ENCODE measurements around the gene PTPN1. TPM values are rescaled to one million over a fixed set of nuclear protein-coding genes. Genes with fewer than 3 reads are reported as not detected.

The PTPN1 gene
- total RNA-seq, 1 donor from 2014 or later = 38.1 TPM

- Histone ChIP-seq H2AFZ (replicated peaks) (no peak overlapping the region), H3K79me2 (ENCODE audit: low read depth) (no peaks in the 10 kb centered on the region), H3K4me2 (no peak overlapping the region), H3F3A (ENCODE audit: low read depth) (no peaks in the 10 kb centered on the region), H3K4me3 (no peak overlapping the region), H3K27me3 (no peaks in the 10 kb centered on the region), H3K9ac (no peak overlapping the region), H3K9me3 (ENCODE audit: low read depth) (no peaks in the 10 kb centered on the region), H3K36me3 (no peaks in the 10 kb centered on the region), H3K27ac (no peak overlapping the region), H4K20me1 (ENCODE audit: low read depth) (no peaks in the 10 kb centered on the region), H3K4me1 (no peaks in the 10 kb centered on the region)
- peaks cover 5% of the 10 kb centered on the region for H3K27me3 Mint-ChIP-seq (ENCODE audit: insufficient read depth, low read depth)
- H3K4me3 Mint-ChIP-seq = no peak overlapping the region
- no peaks in the 10 kb centered on the region for H3K4me1 Mint-ChIP-seq
- H3K9me3 Mint-ChIP-seq = no peaks in the 10 kb centered on the region
- no peak for TF ChIP-seq CTCF (IDR thresholded peaks at IDR 0.05)
- no peak for TF ChIP-seq EZH2phosphoT487 (IDR thresholded peaks at IDR 0.05)
- TF ChIP-seq EZH2 (IDR thresholded peaks at IDR 0.05) = no peak
- no peak for DNase-seq (ENCODE audit: low spot score)
- no peaks in the 10 kb centered on the region for H3K36me3 Mint-ChIP-seq
- H3K27ac Mint-ChIP-seq = no peak overlapping the region
Measured at GRCh38 chr20:50608750-50609104, 98.5 kb downstream of the PTPN1 start.

GRCh38 chr20:50609438-50609989, 99.3 kb downstream of the PTPN1 start:
- peaks cover 5% of the 10 kb centered on the region for H3K27me3 Mint-ChIP-seq (ENCODE audit: insufficient read depth, low read depth)
- no peaks in the 10 kb centered on the region for H3K9me3 ChIP-seq (ENCODE audit: low read depth)
- no peak overlapping the region for H3K4me2 ChIP-seq
- no peak overlapping the region for H2AFZ ChIP-seq (replicated peaks)
- H3K27me3 ChIP-seq = no peaks in the 10 kb centered on the region
- no peaks in the 10 kb centered on the region for H3K4me1 Mint-ChIP-seq
- no peaks in the 10 kb centered on the region for H3K9me3 Mint-ChIP-seq
- no peaks in the 10 kb centered on the region for H3K36me3 ChIP-seq
- H3K27ac Mint-ChIP-seq = no peak overlapping the region
- no peak overlapping the region for H3K9ac ChIP-seq
- no peak for TF ChIP-seq CTCF (IDR thresholded peaks at IDR 0.05)
- no peak overlapping the region for H3K4me3 ChIP-seq
- no peaks in the 10 kb centered on the region for H3K79me2 ChIP-seq (ENCODE audit: low read depth)
- peaks cover 4% of the 10 kb centered on the region for H3F3A ChIP-seq (ENCODE audit: low read depth)
- no peaks in the 10 kb centered on the region for H4K20me1 ChIP-seq (ENCODE audit: low read depth)
- no peak overlapping the region for H3K4me3 Mint-ChIP-seq
- no peaks in the 10 kb centered on the region for H3K36me3 Mint-ChIP-seq
- peaks cover 4% of the 10 kb centered on the region for H3K4me1 ChIP-seq
- H3K27ac ChIP-seq = no peak overlapping the region
- DNase-seq (ENCODE audit: low spot score) = no peak

- H3K9me3 ChIP-seq (ENCODE audit: low read depth) = no peaks in the 10 kb centered on the region
- H3K4me2 ChIP-seq = no peak overlapping the region
- H3K27ac ChIP-seq = no peak overlapping the region
- no peak overlapping the region for H3K4me3 ChIP-seq
- peaks cover 4% of the 10 kb centered on the region for H3K4me1 ChIP-seq
- no peaks in the 10 kb centered on the region for H3K79me2 ChIP-seq (ENCODE audit: low read depth)
- H4K20me1 ChIP-seq (ENCODE audit: low read depth) = no peaks in the 10 kb centered on the region
- Mint-ChIP-seq H3K4me1 (no peaks in the 10 kb centered on the region), H3K27me3 (ENCODE audit: insufficient read depth, low read depth) (peaks cover 5% of the 10 kb centered on the region), H3K36me3 (no peaks in the 10 kb centered on the region), H3K4me3 (no peak overlapping the region), H3K27ac (peak overlapping the region; percentile 79), H3K9me3 (no peaks in the 10 kb centered on the region)
- H3K36me3 ChIP-seq = no peaks in the 10 kb centered on the region
- no peaks in the 10 kb centered on the region for H3K27me3 ChIP-seq
- no peak for DNase-seq (ENCODE audit: low spot score)
- H2AFZ ChIP-seq (replicated peaks) = no peak overlapping the region
- H3K9ac ChIP-seq = no peak overlapping the region
- TF ChIP-seq EZH2 (IDR thresholded peaks at IDR 0.05) (no peak), CTCF (IDR thresholded peaks at IDR 0.05) (no peak)
- H3F3A ChIP-seq (ENCODE audit: low read depth) = peaks cover 7% of the 10 kb centered on the region
Measured at GRCh38 chr20:50610212-50610718, 100.1 kb downstream of the PTPN1 start.

All from neural progenitor cell (in vitro differentiated cells).